Mesenchymal stem cell (in vitro differentiated cells and primary cell): ENCODE results near the gene SCYL1.

Experiments used
- DNase-seq: peaks from one replicate; pipeline ENCODE4 v3.0.0-alpha.2; 2013
- H2AFZ ChIP-seq: one replicate; pipeline ENCODE4 v1.6.1; 2013; ENCODE audit warnings: low read depth, mild to moderate bottlenecking, control low read depth, inconsistent platforms, low read length, moderate library complexity
- H2AK5ac ChIP-seq: 2 replicates; pipeline ENCODE4 v1.6.1; 2013; ENCODE audit warnings: low read length, moderate library complexity, mild to moderate bottlenecking, inconsistent platforms; ENCODE audit not compliant: severe bottlenecking
- H2BK120ac ChIP-seq: one replicate; pipeline ENCODE4 v1.6.1; 2013; ENCODE audit warnings: low read depth, mild to moderate bottlenecking, inconsistent platforms, low read length, moderate library complexity
- H2BK12ac ChIP-seq, 2 experiments: one replicate each; pipeline ENCODE4 v1.6.1; 2013; ENCODE audit warnings: inconsistent platforms in 2 of 2, low read length in 2 of 2, mild to moderate bottlenecking in 2 of 2, moderate library complexity in 2 of 2, control low read depth in 1 of 2
- H2BK15ac ChIP-seq: one replicate; pipeline ENCODE4 v1.6.1; 2013; ENCODE audit warnings: mild to moderate bottlenecking, low read depth, inconsistent platforms; ENCODE audit not compliant: poor library complexity, severe bottlenecking
- H2BK5ac ChIP-seq: 2 replicates; pipeline ENCODE4 v1.6.1; 2013; ENCODE audit warnings: low read depth, mild to moderate bottlenecking, low read length, control low read depth, inconsistent platforms; ENCODE audit not compliant: poor library complexity, severe bottlenecking
- H3K14ac ChIP-seq, 2 experiments: one replicate each; pipeline ENCODE4 v1.6.1; 2013; ENCODE audit warnings: inconsistent platforms in 2 of 2, low read length in 2 of 2, control low read depth in 1 of 2, mild to moderate bottlenecking in 1 of 2, moderate library complexity in 1 of 2
- H3K18ac ChIP-seq, 2 experiments: one replicate each; pipeline ENCODE4 v1.6.1; 2013; ENCODE audit warnings: inconsistent platforms in 2 of 2, low read length in 2 of 2, control low read depth in 1 of 2, low read depth in 1 of 2, mild to moderate bottlenecking in 1 of 2
- H3K23ac ChIP-seq, 2 experiments: one replicate each; pipeline ENCODE4 v1.6.1; 2013; ENCODE audit warnings: inconsistent platforms in 2 of 2, low read length in 2 of 2, mild to moderate bottlenecking in 2 of 2, moderate library complexity in 2 of 2, control low read depth in 1 of 2
- H3K27ac ChIP-seq: 2 replicates; pipeline ENCODE4 v1.5.1; 2013; ENCODE audit warnings: mild to moderate bottlenecking, moderate library complexity, low read length, control low read depth, inconsistent platforms; ENCODE audit not compliant: poor library complexity, severe bottlenecking
- H3K27me3 ChIP-seq, 2 experiments: 2 replicates each; pipeline versions ENCODE4 v1.6.1 to v1.7.0; 2013; ENCODE audit warnings: low read length in 2 of 2, mild to moderate bottlenecking in 2 of 2, moderate library complexity in 2 of 2, control low read depth in 1 of 2, inconsistent platforms in 1 of 2; ENCODE audit not compliant: control insufficient read depth in 1 of 2, insufficient read depth in 1 of 2
- H3K36me3 ChIP-seq, 2 experiments: 2 replicates each; pipeline versions ENCODE4 v1.6.1 to v1.7.0; 2013; ENCODE audit warnings: low read length in 2 of 2, control low read depth in 1 of 2, inconsistent platforms in 1 of 2, low read depth in 1 of 2, mild to moderate bottlenecking in 1 of 2; ENCODE audit not compliant: insufficient read depth in 2 of 2, control insufficient read depth in 1 of 2
- H3K4ac ChIP-seq, 2 experiments: one replicate each; pipeline ENCODE4 v1.6.1; 2013; ENCODE audit warnings: inconsistent platforms in 2 of 2, low read length in 2 of 2, mild to moderate bottlenecking in 2 of 2, moderate library complexity in 2 of 2, control low read depth in 1 of 2, low read depth in 1 of 2
- H3K4me1 ChIP-seq: 2 replicates; pipeline ENCODE4 v1.6.1; 2013; ENCODE audit warnings: low read depth, low read length, control low read depth; ENCODE audit not compliant: control insufficient read depth, insufficient read depth
- H3K4me2 ChIP-seq: 2 replicates; pipeline ENCODE4 v1.6.1; 2013; ENCODE audit warnings: low read length, mild to moderate bottlenecking, inconsistent platforms; ENCODE audit not compliant: poor library complexity, severe bottlenecking
- H3K4me3 ChIP-seq, 2 experiments: 2 replicates each; pipeline versions ENCODE4 v1.5.1 to v1.7.0; 2013; ENCODE audit warnings: low read length in 2 of 2, mild to moderate bottlenecking in 2 of 2, control low read depth in 1 of 2, low read depth in 1 of 2; ENCODE audit not compliant: insufficient read depth in 1 of 2
- H3K79me1 ChIP-seq: replicated peaks from 2 replicates; pipeline ENCODE4 v1.6.1; 2013; ENCODE audit warnings: mild to moderate bottlenecking, control low read depth, low read length, inconsistent platforms; ENCODE audit not compliant: poor library complexity, severe bottlenecking
- H3K9ac ChIP-seq: 2 replicates; pipeline ENCODE4 v1.7.0; 2013; ENCODE audit warnings: mild to moderate bottlenecking, low read length, moderate library complexity
- H3K9me3 ChIP-seq: 2 replicates; pipeline ENCODE4 v1.7.0; 2013; ENCODE audit warnings: mild to moderate bottlenecking, low read length; ENCODE audit not compliant: control insufficient read depth
- H4K8ac ChIP-seq: one replicate; pipeline ENCODE4 v1.6.1; 2013; ENCODE audit warnings: inconsistent platforms, mild to moderate bottlenecking, low read length, moderate library complexity
- H4K91ac ChIP-seq: one replicate; pipeline ENCODE4 v1.6.1; 2013; ENCODE audit warnings: mild to moderate bottlenecking, low read length, inconsistent platforms
- WGBS: methylation state at CpG from one replicate; pipeline ENCODE4 v1.1.7; 2013; ENCODE audit warnings: mixed read lengths; 5-methylcytosine and 5-hydroxymethylcytosine counted together

The SCYL1 gene

DNA sequence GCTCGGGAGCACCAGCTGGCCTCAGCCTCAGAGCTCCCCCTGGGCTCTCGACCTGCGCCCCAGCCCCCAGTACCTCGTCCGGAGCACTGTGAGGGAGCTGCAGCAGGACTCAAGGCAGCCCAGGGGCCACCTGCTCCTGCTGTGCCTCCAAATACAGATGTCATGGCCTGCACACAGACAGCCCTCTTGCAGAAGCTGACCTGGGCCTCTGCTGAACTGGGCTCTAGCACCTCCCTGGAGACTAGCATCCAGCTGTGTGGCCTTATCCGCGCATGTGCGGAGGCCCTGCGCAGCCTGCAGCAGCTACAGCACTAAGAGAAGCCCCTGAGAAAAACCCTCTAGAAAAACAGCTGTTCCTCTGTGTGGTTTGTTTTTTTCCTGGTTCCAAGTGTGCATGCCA is 46.5 kb downstream of the SCYL1 start:
- Histone ChIP-seq H2BK120ac (no peak overlapping the region), H3K36me3 (peaks cover 11 to 12% of the 10 kb centered on the region in 2 experiments), H3K9ac (peak overlapping the region; percentile 96), H2BK5ac (no peak overlapping the region), H3K4me2 (peak overlapping the region; percentile 98), H2BK12ac (no peak overlapping the region), H4K91ac (no peak overlapping the region), H3K79me1 (peaks cover 20% of the 10 kb centered on the region), H3K9me3 (no peaks in the 10 kb centered on the region), H4K8ac (no peak overlapping the region), H3K4me3 (peak overlapping the region in 1 of 2 experiments; percentile 99), H2AK5ac (no peak overlapping the region), H3K27me3 (no peaks in the 10 kb centered on the region), H3K27ac (no peak overlapping the region), H3K14ac (no peak overlapping the region), H3K18ac (no peak overlapping the region), H2BK15ac (no peak overlapping the region), H3K4me1 (peaks cover 46% of the 10 kb centered on the region), H3K23ac (no peak overlapping the region), H2AFZ (no peak overlapping the region), H3K4ac (no peak overlapping the region)
- 93% methylated on average over 9 of the region's 9 CpGs for WGBS
- DNase-seq = no peak

DNA sequence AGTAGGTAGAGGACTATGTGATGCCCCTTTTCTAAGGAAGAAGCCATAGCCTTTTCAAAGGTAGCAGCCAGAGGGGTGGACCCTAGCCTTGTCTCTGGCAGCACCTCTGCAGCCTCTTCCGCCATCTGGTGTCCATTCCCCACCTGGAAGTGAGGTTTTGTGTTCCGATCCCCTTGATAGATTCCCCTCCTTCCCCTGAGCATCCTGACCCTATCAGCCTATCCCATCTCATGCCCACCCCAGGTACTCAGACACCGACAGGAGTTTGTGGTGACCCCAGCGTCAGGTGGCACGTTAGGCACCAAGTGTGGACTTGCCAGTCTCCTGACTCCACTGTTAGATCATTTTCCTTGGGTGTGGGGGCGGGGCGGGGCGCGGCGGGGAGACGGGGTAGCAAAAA is 47.1 kb downstream of the SCYL1 start:
- Histone ChIP-seq H3K4me2 (peak overlapping the region; percentile 71), H3K36me3 (peaks cover 6 to 12% of the 10 kb centered on the region in 2 experiments), H3K27ac (peak overlapping the region; percentile 10), H3K79me1 (peaks cover 18% of the 10 kb centered on the region), H3K4ac (no peak overlapping the region), H2AFZ (no peak overlapping the region), H2AK5ac (no peak overlapping the region), H4K8ac (peak overlapping the region; percentile 12), H3K27me3 (no peaks in the 10 kb centered on the region), H3K4me1 (peaks cover 51% of the 10 kb centered on the region), H4K91ac (no peak overlapping the region), H2BK120ac (no peak overlapping the region), H3K9me3 (no peaks in the 10 kb centered on the region), H3K14ac (no peak overlapping the region), H3K9ac (peak overlapping the region; percentile 96), H3K23ac (no peak overlapping the region), H3K4me3 (peak overlapping the region; percentile 46 to 99), H2BK15ac (no peak overlapping the region), H2BK12ac (peak overlapping the region in 1 of 2 experiments; percentile 23), H3K18ac (no peak overlapping the region), H2BK5ac (no peak overlapping the region)
- WGBS = 38% methylated on average over 3 of the region's 11 CpGs
- DNase-seq = peak; percentile 73

DNA sequence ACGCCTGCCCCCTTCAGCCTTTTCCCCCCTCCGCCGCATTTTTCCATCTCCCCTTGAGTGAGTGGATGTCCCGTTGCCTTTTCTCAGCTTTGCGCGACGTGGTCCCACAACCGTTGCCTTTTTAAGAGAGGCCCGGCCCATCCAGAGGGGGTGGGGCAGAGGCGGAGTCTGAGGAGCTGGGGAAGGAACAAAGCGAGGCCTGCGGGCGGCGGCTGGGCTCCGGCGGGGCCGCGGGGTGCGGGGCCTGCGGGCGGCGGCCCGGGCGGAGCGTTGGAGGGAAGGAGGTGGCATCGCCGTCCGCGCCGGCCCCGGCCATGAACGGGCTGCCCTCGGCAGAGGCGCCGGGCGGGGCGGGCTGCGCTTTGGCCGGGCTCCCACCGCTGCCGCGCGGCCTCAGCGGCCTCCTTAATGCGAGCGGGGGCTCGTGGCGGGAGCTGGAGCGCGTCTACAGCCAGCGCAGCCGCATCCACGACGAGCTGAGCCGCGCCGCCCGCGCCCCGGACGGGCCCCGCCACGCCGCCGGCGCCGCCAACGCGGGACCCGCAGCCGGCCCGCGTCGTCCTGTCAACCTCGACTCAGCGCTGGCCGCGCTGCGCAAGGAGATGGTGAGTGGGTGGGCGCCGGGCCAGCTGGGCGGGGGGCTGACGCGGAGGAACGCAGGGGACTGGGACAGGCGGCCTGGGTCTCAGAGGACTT is 47.6 kb downstream of the SCYL1 start, which contains the start of gene FAM89B:
Gene FAM89B, plus strand, starts transcription at position 183 of the 696 bp plus-strand sequence. Its CDS starts 132 bp downstream, at position 315.
- Histone ChIP-seq H2BK15ac (peak within 1 kb of the TSS; percentile 71), H3K4me3 (peak within 1 kb of the TSS; percentile 82 to 99), H2AK5ac (no peak within 1 kb of the TSS), H3K14ac (peak within 1 kb of the TSS in 1 of 2 experiments; percentile 92), H3K4ac (peak within 1 kb of the TSS; percentile 46 to 93), H3K9ac (peak within 1 kb of the TSS; percentile 96), H3K4me2 (peak within 1 kb of the TSS; percentile 98), H3K36me3 (peaks cover 6 to 12% of the 10 kb centered on the region in 2 experiments), H3K79me1 (peaks cover 16% of the 10 kb centered on the region), H3K27me3 (no peaks in the 10 kb centered on the region), H3K27ac (peak within 1 kb of the TSS; percentile 10), H3K9me3 (no peaks in the 10 kb centered on the region), H4K8ac (peak within 1 kb of the TSS; percentile 45), H4K91ac (peak within 1 kb of the TSS; percentile 71), H2BK12ac (peak within 1 kb of the TSS in 1 of 2 experiments; percentile 35), H3K18ac (peak within 1 kb of the TSS; percentile 84 to 92), H3K23ac (peak within 1 kb of the TSS in 1 of 2 experiments; percentile 93), H2BK120ac (peak within 1 kb of the TSS; percentile 93), H3K4me1 (peaks cover 57% of the 10 kb centered on the region), H2AFZ (no peak within 1 kb of the TSS), H2BK5ac (no peak within 1 kb of the TSS)
- under 1% methylated on average over 47 of the region's 86 CpGs for WGBS
- peak; percentile 88 for DNase-seq

DNA sequence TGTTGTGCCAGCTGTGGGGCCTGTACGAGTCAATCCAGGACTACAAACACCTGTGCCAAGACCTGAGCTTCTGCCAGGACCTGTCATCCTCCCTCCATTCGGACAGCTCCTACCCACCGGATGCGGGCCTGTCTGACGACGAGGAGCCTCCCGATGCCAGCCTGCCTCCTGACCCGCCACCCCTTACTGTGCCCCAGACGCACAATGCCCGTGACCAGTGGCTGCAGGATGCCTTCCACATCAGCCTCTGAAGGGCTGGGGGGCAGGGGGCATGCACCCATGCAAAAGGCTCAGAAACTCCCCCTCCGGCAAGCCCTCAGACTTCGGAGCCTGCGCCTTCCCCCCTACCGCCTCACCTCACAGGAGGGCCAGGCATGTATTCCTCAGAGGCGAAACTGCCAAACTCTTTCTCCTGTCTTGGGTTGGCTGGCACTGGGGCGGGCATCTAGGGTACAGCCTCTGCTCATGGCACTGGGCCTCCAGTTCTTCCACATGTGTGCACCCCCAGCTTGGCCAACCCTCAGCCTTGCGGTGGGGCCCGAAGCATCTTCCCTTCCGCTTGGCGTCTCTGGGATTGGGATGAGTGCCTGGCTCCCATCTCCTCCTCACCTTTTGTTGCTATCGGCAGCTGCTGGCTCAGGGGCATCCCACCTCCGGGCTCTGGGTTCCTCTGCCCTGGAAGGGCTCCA is 48.7 kb downstream of the SCYL1 start:
- H3K27me3 ChIP-seq = no peaks in the 10 kb centered on the region
- H3K23ac ChIP-seq = peak overlapping the region in 1 of 2 experiments; percentile 60
- peak overlapping the region in 1 of 2 experiments; percentile 46 for H3K4ac ChIP-seq
- H2AFZ ChIP-seq = no peak overlapping the region
- H3K9me3 ChIP-seq = no peaks in the 10 kb centered on the region
- no peak overlapping the region for H2BK15ac ChIP-seq
- no peak overlapping the region for H2AK5ac ChIP-seq
- no peak overlapping the region for H2BK120ac ChIP-seq
- H3K79me1 ChIP-seq = peaks cover 14% of the 10 kb centered on the region
- H2BK12ac ChIP-seq = peak overlapping the region; percentile 7 to 24
- H3K14ac ChIP-seq = no peak overlapping the region
- H3K4me3 ChIP-seq = peak overlapping the region; percentile 45 to 99
- peak overlapping the region; percentile 13 for H3K27ac ChIP-seq
- H4K91ac ChIP-seq = peak overlapping the region; percentile 47
- H3K18ac ChIP-seq = peak overlapping the region in 1 of 2 experiments; percentile 49
- peaks cover 61% of the 10 kb centered on the region for H3K4me1 ChIP-seq
- 78% methylated on average over 22 of the region's 22 CpGs for WGBS
- peak overlapping the region; percentile 96 for H3K9ac ChIP-seq
- peak overlapping the region; percentile 87 for H3K4me2 ChIP-seq
- DNase-seq = no peak
- H2BK5ac ChIP-seq = no peak overlapping the region
- peaks cover 2 to 12% of the 10 kb centered on the region in 2 experiments for H3K36me3 ChIP-seq
- no peak overlapping the region for H4K8ac ChIP-seq
